HepG2 (cell line): ENCODE results near the gene SLC5A6. TPM values are rescaled to one million over a fixed set of nuclear protein-coding genes. Genes with fewer than 3 reads are reported as not detected.

Experiments used
- BORCS8-MEF2B ChIP-seq: sonication (generic); formaldehyde crosslinking; IDR thresholded peaks from 2 replicates; pipeline ENCODE4 v1.8.0; 2022; ENCODE audit warnings: mild to moderate bottlenecking, missing genetic modification reagents
- CC2D1A ChIP-seq: sonication (generic); formaldehyde crosslinking; IDR thresholded peaks from 2 replicates; pipeline ENCODE4 v1.8.1; 2023; ENCODE audit warnings: mild to moderate bottlenecking, missing genetic modification reagents
- GFI1 ChIP-seq: sonication (generic); formaldehyde crosslinking; IDR thresholded peaks from 2 replicates; pipeline ENCODE4 v1.5.0; 2020; ENCODE audit warnings: missing genetic modification reagents, mild to moderate bottlenecking, borderline replicate concordance
- HOXA3 ChIP-seq: sonication (generic); formaldehyde crosslinking; IDR thresholded peaks from 2 replicates; pipeline ENCODE4 v1.5.0; 2020; ENCODE audit warnings: missing genetic modification reagents
- KDM4B ChIP-seq: sonication (generic); formaldehyde crosslinking; IDR thresholded peaks from 2 replicates; pipeline ENCODE4 v1.4.0; 2020; ENCODE audit warnings: missing genetic modification reagents
- MYC ChIP-seq: sonication (generic); formaldehyde crosslinking; IDR thresholded peaks from 2 replicates; pipeline ENCODE4 v1.9.0; 2021; ENCODE audit warnings: missing genetic modification reagents, borderline replicate concordance
- NKX3-1 ChIP-seq: sonication (generic); formaldehyde crosslinking; IDR thresholded peaks from 2 replicates; pipeline ENCODE4 v1.5.0; 2020; ENCODE audit warnings: missing genetic modification reagents
- NR2F6 ChIP-seq, 2 experiments: IDR thresholded peaks; 2 replicates each; pipeline ENCODE4 v1.6.1; 2016; ENCODE audit warnings: antibody characterized with exemption in 1 of 2, mild to moderate bottlenecking in 1 of 2
- PHF21A ChIP-seq: sonication (generic); formaldehyde crosslinking; IDR thresholded peaks from 2 replicates; pipeline ENCODE4 v1.5.0; 2020; ENCODE audit warnings: mild to moderate bottlenecking, missing genetic modification reagents
- POLR2G ChIP-seq: fragments of 200-400 bp; formaldehyde crosslinking; IDR thresholded peaks from 2 replicates; pipeline ENCODE4 v1.6.1; 2018; ENCODE audit warnings: mild to moderate bottlenecking, low read depth, low read length, moderate library complexity
- RBAK ChIP-seq: sonication (generic); formaldehyde crosslinking; IDR thresholded peaks from 2 replicates; pipeline ENCODE4 v1.5.1; 2020; ENCODE audit warnings: mild to moderate bottlenecking, missing genetic modification reagents
- REL ChIP-seq: sonication (generic); formaldehyde crosslinking; conservative IDR thresholded peaks from 2 replicates; pipeline ENCODE4 v1.8.0; 2022; ENCODE audit warnings: mild to moderate bottlenecking, missing genetic modification reagents, moderate library complexity
- REPIN1 ChIP-seq: sonication (generic); formaldehyde crosslinking; IDR thresholded peaks from 2 replicates; pipeline ENCODE4 v1.8.0; 2022; ENCODE audit warnings: missing genetic modification reagents, low read depth, mild to moderate bottlenecking, borderline replicate concordance
- SMARCC2 ChIP-seq: fragments of 450-650 bp; IDR thresholded peaks from 2 replicates; pipeline ENCODE4 v1.6.1; 2017; ENCODE audit warnings: antibody characterized with exemption, mild to moderate bottlenecking
- TARDBP ChIP-seq: sonication (generic); formaldehyde crosslinking; IDR thresholded peaks from 2 replicates; pipeline ENCODE4 v1.8.0; 2022; ENCODE audit warnings: mild to moderate bottlenecking, missing genetic modification reagents
- TBX2 ChIP-seq: sonication (generic); formaldehyde crosslinking; IDR thresholded peaks from 2 replicates; pipeline ENCODE4 v1.5.0; 2020; ENCODE audit warnings: missing genetic modification reagents, mild to moderate bottlenecking, borderline replicate concordance
- WIZ ChIP-seq: sonication (generic); formaldehyde crosslinking; IDR thresholded peaks from 2 replicates; pipeline ENCODE4 v1.5.1; 2020; ENCODE audit warnings: mild to moderate bottlenecking, missing genetic modification reagents
- ZEB1 ChIP-seq: IDR thresholded peaks from 2 replicates; pipeline ENCODE4 v1.6.1; 2012; ENCODE audit warnings: mild to moderate bottlenecking, low read depth, inconsistent platforms; ENCODE audit not compliant: insufficient replicate concordance
- ZNF160 ChIP-seq: sonication (generic); formaldehyde crosslinking; IDR thresholded peaks from 2 replicates; pipeline ENCODE4 v1.8.0; 2022; ENCODE audit warnings: mild to moderate bottlenecking, inconsistent platforms, missing genetic modification reagents
- ZNF230 ChIP-seq: sonication (generic); formaldehyde crosslinking; IDR thresholded peaks from 2 replicates; pipeline ENCODE4 v1.4.0; 2020; ENCODE audit warnings: mild to moderate bottlenecking, missing genetic modification reagents
- ZNF333 ChIP-seq: sonication (generic); formaldehyde crosslinking; IDR thresholded peaks from 2 replicates; pipeline ENCODE4 v1.4.0; 2020; ENCODE audit warnings: mild to moderate bottlenecking, missing genetic modification reagents, borderline replicate concordance
- ZNF605 ChIP-seq: sonication (generic); formaldehyde crosslinking; IDR thresholded peaks from 2 replicates; pipeline ENCODE4 v1.8.0; 2022; ENCODE audit warnings: mild to moderate bottlenecking, missing genetic modification reagents
- ZNF747 ChIP-seq: sonication (generic); formaldehyde crosslinking; IDR thresholded peaks from 2 replicates; pipeline ENCODE4 v1.8.1; 2023; ENCODE audit warnings: missing genetic modification reagents, mild to moderate bottlenecking, borderline replicate concordance
- ZSCAN21 ChIP-seq: sonication (generic); formaldehyde crosslinking; IDR thresholded peaks from 2 replicates; pipeline ENCODE4 v1.8.0; 2022; ENCODE audit warnings: mild to moderate bottlenecking, missing genetic modification reagents, moderate library complexity, borderline replicate concordance
- polyA plus RNA-seq, 8 experiments: library from polyadenylated mRNA; depleted of rRNA in 3 of 8; stranded (reverse) in 7 of 8; unstranded in 1 of 8; fragments of >200 nt; fragmentation: Illumina TruSeq in 4 of 8; extraction: Trizol in 4 of 8; gene quantifications; 2 replicates each; pipeline versions ENCODE4 v1.2.1 to v1.2.3, GENCODE V29; 2011 to 2016; ENCODE audit warnings: low read depth in 4 of 8, missing spikeins in 1 of 8, mixed read lengths in 1 of 8; ENCODE audit not compliant: insufficient read depth in 1 of 8
- total RNA-seq, 5 experiments: library from RNA; depleted of rRNA; stranded (reverse); fragments of >200 nt; fragmentation: Illumina TruSeq; extraction: Trizol; gene quantifications; 2 replicates each; pipeline ENCODE4 v1.2.3, GENCODE V29; 2016; ENCODE audit warnings: low read depth in 1 of 5
- TF ChIP-seq, protein P1 (sequence below): IDR thresholded peaks from 2 replicates; pipeline ENCODE4 v1.6.1; 2016; ENCODE audit warnings: missing compliant biosample characterization, missing genetic modification reagents, borderline replicate concordance
- TF ChIP-seq, protein P2 (sequence below): sonication (generic); formaldehyde crosslinking; IDR thresholded peaks from 2 replicates; pipeline ENCODE4 v1.4.0; 2020; ENCODE audit warnings: missing genetic modification reagents

The SLC5A6 gene
- total and polyA plus RNA-seq, 2 of the 13 experiments (the other 11 are each of a cell fraction or from before 2014, with no cell fraction given) = 135 to 417 TPM

DNA sequence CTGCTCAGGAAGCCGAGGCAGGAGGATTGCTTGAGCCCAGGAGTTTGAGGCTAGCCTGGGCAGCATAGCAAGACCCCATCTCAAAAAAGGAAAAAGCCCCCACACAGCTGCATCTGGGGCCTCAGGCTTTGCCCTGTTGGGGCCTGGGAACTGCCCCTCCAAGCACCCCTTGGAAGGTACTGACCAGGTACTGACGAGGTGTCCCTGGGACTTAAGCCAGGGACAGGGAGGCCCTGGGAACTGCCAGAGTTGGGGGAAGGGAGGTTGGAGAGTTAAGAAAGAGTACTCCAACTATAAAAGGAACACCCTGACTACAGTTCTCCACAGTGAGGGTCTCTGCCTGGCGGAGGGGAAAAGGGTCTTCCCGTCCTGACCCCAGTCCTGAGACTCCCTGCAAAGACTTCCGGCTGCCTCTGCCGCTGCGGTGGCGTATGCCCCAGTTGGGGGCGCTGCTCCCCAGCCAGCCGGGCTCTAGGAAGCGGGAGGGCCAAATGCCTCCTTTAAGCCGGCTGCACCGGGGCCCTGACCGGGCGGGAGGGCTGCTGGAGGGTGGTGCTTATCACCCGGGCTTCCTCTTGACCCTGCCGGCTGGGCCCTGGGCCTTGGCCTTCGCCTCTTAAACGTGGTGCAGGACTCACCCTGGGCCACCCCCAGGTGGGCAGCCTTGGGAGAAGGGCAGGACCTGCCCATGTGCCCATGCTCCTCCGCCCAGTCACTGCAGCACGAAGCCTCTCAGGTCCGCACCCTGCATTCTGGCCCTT lies 38.0 kb upstream of the SLC5A6 start (continued):
- TF ChIP-seq, protein P1, sequence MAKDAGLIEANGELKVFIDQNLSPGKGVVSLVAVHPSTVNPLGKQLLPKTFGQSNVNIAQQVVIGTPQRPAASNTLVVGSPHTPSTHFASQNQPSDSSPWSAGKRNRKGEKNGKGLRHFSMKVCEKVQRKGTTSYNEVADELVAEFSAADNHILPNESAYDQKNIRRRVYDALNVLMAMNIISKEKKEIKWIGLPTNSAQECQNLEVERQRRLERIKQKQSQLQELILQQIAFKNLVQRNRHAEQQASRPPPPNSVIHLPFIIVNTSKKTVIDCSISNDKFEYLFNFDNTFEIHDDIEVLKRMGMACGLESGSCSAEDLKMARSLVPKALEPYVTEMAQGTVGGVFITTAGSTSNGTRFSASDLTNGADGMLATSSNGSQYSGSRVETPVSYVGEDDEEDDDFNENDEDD = peak; percentile 53; the same call in 1 of the 2 replicates
- TF ChIP-seq WIZ (CRISPR knock-in tag) (0 out of 2 replicates have a peak, but pooled peaks have one; percentile 55), GFI1 (peak; percentile 62; the same call in 1 of the 2 replicates), BORCS8-MEF2B (CRISPR knock-in tag) (peak; percentile 51), POLR2G (no peak), HOXA3 (peak; percentile 41; the same call in 1 of the 2 replicates), ZNF605 (no peak; the same call in none of the 2 replicates), ZSCAN21 (CRISPR knock-in tag) (no peak), ZNF747 (CRISPR knock-in tag) (peak; percentile 78; the same call in 1 of the 2 replicates), PHF21A (CRISPR knock-in tag) (no peak), ZNF333 (0 out of 2 replicates have a peak, but pooled peaks have one; percentile 80), RBAK (CRISPR knock-in tag) (peak; percentile 63; the same call in 1 of the 2 replicates), ZNF160 (peak; percentile 54; the same call in 1 of the 2 replicates), ZNF230 (CRISPR knock-in tag) (0 out of 2 replicates have a peak, but pooled peaks have one; percentile 78), TBX2 (CRISPR knock-in tag) (peak; percentile 40), CC2D1A (CRISPR knock-in tag) (no peak), KDM4B (peak; percentile 64; the same call in 1 of the 2 replicates), SMARCC2 (no peak), ZEB1 (peak; percentile 61), TARDBP (CRISPR knock-in tag) (peak; percentile 63; the same call in 1 of the 2 replicates), NKX3-1 (CRISPR knock-in tag) (no peak), REPIN1 (CRISPR knock-in tag) (peak; percentile 89), NR2F6 (IDR thresholded peaks at IDR 0.05) (peak; percentile 35; the same call in 1 of the 2 replicates), NR2F6 (CRISPR knock-in tag; IDR thresholded peaks at IDR 0.05) (peak; percentile 50; the same call in 1 of the 2 replicates), MYC (peak; percentile 70), REL (CRISPR knock-in tag) (no peak)
- TF ChIP-seq, protein P2, sequence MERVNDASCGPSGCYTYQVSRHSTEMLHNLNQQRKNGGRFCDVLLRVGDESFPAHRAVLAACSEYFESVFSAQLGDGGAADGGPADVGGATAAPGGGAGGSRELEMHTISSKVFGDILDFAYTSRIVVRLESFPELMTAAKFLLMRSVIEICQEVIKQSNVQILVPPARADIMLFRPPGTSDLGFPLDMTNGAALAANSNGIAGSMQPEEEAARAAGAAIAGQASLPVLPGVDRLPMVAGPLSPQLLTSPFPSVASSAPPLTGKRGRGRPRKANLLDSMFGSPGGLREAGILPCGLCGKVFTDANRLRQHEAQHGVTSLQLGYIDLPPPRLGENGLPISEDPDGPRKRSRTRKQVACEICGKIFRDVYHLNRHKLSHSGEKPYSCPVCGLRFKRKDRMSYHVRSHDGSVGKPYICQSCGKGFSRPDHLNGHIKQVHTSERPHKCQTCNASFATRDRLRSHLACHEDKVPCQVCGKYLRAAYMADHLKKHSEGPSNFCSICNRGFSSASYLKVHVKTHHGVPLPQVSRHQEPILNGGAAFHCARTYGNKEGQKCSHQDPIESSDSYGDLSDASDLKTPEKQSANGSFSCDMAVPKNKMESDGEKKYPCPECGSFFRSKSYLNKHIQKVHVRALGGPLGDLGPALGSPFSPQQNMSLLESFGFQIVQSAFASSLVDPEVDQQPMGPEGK (CRISPR knock-in tag) = peak; percentile 65; the same call in 1 of the 2 replicates
